GM18907 (cell line): ENCODE measurements around the gene ZNF600.
"Not testable (repeated sequence)": the region's sequence is repeated elsewhere in the genome, so short reads cannot be mapped to it uniquely, and the experiment has no call there.

Experiments
- ATAC-seq: cut with Tn5 transposase; IDR thresholded peaks from one replicate; pipeline ENCODE4 v1.9.1; 2021; ENCODE audit warnings: mild to moderate bottlenecking, moderate library complexity; ENCODE audit not compliant: unreplicated experiment

Gene ZNF600

GRCh38 chr19:52742516-52742915, 44.1 kb downstream of the ZNF600 start:
- ATAC-seq, result no peak

- ATAC-seq, result no peak
These were observed 44.6 kb downstream of the ZNF600 start for GRCh38 chr19:52741951-52742485.

- ATAC-seq, result not testable (repeated sequence)
These were observed 45.2 kb downstream of the ZNF600 start for GRCh38 chr19:52741371-52741770.

GRCh38 chr19:52739576-52739975, 47.0 kb downstream of the ZNF600 start:
- ATAC-seq, result no peak

GRCh38 chr19:52735734-52736133, 50.9 kb downstream of the ZNF600 start:
- no peak for ATAC-seq

GRCh38 chr19:52734893-52735661, 51.5 kb downstream of the ZNF600 start, which contains the start of gene ZNF611:
Gene ZNF611, minus strand, starts transcription at chr19:52735044. Its CDS starts 19,150 bp downstream, at chr19:52715894.
- peak; percentile 88 for ATAC-seq

- ATAC-seq, result peak; percentile 39
These were observed 52.2 kb downstream of the ZNF600 start for GRCh38 chr19:52734331-52734892.

- ATAC-seq, result not testable (repeated sequence)
These were observed 60.5 kb downstream of the ZNF600 start for GRCh38 chr19:52726051-52726450.

GRCh38 chr19:52725528-52725961, 61.0 kb downstream of the ZNF600 start:
- ATAC-seq, result no peak

- no peak for ATAC-seq
These were observed 61.7 kb downstream of the ZNF600 start for GRCh38 chr19:52724701-52725514.

- ATAC-seq, result not testable (repeated sequence)
These were observed 62.5 kb downstream of the ZNF600 start for GRCh38 chr19:52723907-52724598.

- no peak for ATAC-seq
These were observed 64.3 kb downstream of the ZNF600 start for GRCh38 chr19:52722062-52723003.

- ATAC-seq, result not testable (repeated sequence)
These were observed 66.0 kb downstream of the ZNF600 start for GRCh38 chr19:52720541-52720940.

GRCh38 chr19:52716522-52716921, 70.1 kb downstream of the ZNF600 start:
- no peak for ATAC-seq

GRCh38 chr19:52715902-52716301, 70.7 kb downstream of the ZNF600 start:
- ATAC-seq, result not testable (repeated sequence)

- not testable (repeated sequence) for ATAC-seq
These were observed 71.3 kb downstream of the ZNF600 start for GRCh38 chr19:52715330-52715729.
